Activated naive CD8-positive, alpha-beta T cell treated with anti-CD3 and anti-CD28 coated beads, Interleukin-2, amount 50 U/mL, for 16 hours (primary cell): ENCODE measurements around the gene PHACTR1.

Experiments
- DNase-seq: peaks from one replicate; pipeline ENCODE4 v3.0.0-alpha.2; 2020; ENCODE audit warnings: low read depth, low spot score

PHACTR1 gene

GRCh38 chr6:13190376-13190775, 473.8 kb downstream of the PHACTR1 start:
- no peak for DNase-seq

DNA sequence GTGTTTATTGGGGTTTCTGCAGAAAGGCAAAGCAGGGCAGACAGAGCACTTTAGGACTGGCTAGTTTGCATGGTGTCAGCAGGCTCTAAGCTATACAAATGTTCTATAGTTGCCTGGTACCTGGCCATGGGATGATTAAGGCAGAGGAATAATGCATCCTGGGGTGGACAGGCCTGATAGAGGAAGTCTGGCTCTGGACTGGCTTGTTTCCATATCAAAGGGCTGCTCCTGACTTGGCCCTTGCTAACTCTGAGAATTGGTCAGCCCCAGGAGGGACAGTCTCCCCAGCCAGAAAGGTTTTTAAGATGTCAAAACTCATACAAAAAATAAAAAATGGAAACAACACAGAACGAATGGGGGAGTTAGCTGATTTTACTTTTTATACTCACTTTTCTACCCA, 474.9 kb downstream of the PHACTR1 start:
- DNase-seq, result no peak

- no peak for DNase-seq
These were observed 478.3 kb downstream of the PHACTR1 start for GRCh38 chr6:13194852-13195251.

DNA sequence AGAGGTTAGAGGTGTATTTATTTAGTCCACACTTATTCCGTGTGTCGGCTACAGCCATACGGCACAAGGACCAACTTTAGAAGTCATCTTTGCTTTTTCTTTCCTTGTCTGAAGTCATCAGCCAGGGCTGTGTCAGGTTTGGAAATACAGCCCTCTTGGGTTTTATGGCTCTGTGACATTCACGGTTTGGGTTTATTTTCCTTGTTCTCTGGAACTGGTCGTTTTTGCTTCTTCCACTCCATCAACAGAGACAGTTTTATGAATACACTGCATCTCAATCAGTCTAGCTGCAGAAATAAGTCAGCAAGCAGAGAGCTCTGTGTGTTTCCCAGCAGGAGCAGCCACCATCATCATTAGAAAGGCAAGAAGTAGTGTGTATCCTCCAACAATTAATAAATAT, 479.2 kb downstream of the PHACTR1 start:
- no peak for DNase-seq

DNA sequence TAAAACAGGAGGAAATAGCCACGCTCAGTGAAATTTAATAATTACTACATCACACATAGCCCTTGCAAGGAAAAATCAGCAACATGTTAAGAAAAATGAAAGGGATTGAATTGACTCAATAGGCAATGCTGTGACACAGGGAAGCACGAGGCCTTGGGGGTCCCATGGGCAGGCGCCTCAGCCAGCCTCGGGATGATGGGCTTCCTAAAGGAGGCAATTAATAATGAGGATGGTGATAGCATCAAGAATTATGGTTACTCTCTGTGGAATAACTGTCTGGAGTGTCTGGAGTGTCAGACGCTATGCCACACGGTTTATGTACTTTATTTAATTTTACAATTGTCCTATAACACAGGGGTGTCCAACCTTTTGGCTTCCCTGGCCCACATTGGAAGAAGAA, 481.6 kb downstream of the PHACTR1 start:
- no peak for DNase-seq

DNA sequence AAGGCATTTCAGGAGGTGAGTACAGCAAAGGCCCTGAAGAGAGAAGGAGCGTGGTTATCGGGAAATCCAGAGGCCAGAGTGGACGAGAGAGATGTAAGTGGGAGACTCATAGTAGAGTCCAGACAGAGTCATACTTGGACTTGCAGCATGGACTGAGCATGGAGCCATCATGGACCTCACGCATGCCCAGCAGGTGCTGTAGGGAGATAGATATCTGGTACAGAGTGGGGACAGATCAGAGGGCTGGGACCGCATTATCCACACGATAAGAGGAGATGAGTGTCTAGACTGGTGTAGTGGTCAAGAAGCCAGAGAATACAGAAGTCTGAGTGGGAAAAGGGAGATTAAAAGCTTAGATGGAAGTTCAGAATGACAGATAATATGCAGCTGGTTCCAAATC, 484.8 kb downstream of the PHACTR1 start:
- no peak for DNase-seq

- DNase-seq, result no peak
These were observed 486.6 kb downstream of the PHACTR1 start for GRCh38 chr6:13203145-13203544.

GRCh38 chr6:13205106-13205505, 488.5 kb downstream of the PHACTR1 start:
- DNase-seq, result no peak

DNA sequence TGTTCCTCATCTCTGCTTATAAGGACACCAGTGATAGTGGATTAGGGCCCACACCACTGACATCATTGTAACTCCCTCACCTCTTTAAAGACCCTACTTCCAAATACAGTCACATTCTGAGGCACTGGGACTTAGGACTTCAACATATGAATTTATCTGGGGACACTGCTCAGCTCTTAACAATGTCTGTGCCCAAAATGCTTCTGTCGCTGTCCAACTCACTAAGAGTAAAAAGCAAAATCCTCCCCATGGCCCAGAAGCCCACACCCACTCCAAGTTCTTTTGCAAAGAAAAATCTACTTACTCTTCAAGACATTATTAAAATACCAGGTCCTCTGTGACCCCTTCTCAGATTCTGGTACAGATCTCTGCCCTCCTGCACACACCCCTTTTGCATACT, 495.5 kb downstream of the PHACTR1 start:
- no peak for DNase-seq

- DNase-seq, result no peak
These were observed 496.0 kb downstream of the PHACTR1 start for GRCh38 chr6:13212538-13212937.

DNA sequence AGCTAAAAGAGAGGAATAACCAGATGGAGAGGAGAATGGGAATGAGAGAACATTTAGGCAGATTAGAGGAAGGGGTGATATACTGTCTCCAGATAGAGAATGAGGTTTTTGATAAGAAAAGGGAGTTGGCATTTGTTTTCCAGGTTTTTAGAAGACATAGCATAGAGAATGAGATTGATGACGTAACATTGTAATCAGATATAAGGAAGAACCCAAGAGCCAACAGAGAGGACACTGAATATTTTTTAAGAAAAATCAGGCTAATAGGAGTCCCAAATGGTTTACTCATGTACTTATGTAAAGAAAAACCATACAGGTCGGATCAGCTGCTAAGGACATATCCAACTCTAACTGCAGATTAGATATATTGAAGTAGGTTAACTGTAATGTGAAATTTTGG, 498.8 kb downstream of the PHACTR1 start:
- no peak for DNase-seq

DNA sequence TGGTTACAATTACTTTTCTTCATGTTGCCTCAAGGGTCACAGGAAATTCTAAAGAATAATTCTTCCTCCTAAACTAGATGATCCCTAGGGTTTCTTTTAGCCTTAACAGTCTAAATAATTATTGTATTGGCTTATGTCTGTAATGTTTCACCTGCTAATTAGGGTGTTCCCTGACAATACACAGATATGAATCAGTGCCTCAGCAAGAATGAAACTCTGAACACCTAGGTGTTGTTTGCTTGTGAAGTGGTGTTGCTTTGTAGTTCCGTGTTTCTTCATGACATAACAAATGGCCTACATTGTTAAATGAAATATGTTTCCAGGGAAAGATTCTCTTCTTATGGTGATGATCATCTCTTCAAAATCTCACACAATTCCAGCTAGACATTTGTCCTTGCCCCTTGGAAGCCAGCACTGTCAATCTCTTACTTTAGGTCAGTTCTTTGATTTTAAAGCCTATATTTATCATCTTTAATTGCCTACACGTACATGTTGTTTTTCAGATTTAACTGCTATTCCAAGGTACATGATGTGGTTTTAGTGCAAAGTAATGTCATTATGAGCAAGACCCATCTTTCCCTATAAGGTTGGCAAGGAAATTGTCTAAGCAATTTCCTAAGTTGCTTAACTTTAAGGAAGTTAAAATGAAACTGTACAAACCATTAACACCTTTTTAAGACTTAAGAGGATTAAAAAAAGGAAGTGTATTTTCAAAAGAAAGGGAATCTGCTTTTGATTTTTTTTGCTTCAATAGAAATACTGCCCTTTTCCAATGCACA, 499.9 kb downstream of the PHACTR1 start:
- no peak for DNase-seq

DNA sequence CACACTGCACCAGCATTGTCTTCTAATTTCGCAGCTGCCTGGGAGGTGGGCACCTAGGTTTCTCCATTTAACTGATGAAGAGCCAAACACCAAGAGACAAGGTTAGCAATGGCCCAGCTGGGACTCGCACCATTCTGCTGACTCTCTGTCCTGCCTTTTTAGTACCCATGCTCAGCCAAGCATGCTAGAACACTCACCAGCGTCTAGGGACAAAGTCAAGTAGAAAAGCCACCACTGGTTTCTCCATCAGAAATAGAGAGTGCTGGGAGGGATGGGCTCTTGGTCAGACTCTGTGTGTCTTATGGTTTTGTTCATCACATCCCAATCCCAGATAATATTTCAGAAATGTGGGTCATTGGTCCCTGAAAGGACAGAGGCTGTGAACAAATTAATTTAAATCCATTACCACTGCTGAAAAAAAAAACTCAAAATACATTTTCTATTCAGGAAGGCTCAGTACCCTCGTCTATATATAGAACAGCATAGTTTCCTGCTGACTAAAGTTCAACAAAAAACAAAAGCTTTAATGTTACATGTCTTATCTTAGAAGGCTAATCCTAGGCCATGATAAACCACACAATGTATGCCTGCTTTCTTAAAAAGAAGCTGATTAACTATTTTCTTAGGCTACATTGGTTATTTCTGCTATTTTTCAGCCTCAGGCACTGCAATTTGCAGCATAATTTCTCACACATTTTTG, 500.8 kb downstream of the PHACTR1 start:
- DNase-seq, result no peak

DNA sequence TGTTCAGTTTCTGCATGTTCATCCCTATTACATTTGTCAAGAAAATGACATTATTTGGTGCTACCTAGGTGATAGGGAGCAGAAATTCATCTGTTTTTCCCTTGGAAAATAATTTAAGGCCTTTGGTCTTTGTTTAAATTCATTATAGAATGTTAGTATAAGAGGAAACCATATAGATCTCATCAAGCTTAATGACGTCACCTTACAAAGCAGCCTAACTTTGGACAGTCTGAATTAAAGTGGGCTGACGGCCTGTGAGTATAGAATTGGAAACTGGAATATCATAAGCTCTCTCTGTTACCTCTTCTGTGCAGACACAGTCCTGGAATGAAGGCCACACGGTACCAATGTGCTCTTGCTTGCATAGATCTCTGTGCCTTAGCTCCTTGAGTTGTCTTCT, 503.7 kb downstream of the PHACTR1 start:
- DNase-seq, result no peak

- DNase-seq, result no peak
These were observed 505.5 kb downstream of the PHACTR1 start for GRCh38 chr6:13222048-13222447.

DNA sequence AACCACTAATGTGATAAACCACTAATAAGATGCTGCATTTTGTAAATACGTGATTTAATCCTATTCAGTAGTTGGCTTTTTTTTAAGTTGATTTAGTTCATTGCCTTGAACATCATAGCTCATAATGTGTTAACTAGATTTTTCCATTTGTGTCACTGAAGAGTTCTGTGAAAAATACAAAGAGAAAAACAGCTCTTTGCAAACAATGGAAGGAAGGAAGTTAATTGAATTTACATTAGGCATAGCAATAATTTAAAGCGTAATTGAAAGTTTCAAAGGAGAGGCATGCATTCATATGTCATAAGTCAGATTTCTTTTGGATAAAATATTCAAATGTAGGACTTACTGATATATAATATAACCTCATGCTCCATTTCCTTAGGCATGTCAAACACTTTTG, 509.5 kb downstream of the PHACTR1 start:
- DNase-seq, result no peak

- no peak for DNase-seq
These were observed 512.0 kb downstream of the PHACTR1 start for GRCh38 chr6:13228264-13229204.

DNA sequence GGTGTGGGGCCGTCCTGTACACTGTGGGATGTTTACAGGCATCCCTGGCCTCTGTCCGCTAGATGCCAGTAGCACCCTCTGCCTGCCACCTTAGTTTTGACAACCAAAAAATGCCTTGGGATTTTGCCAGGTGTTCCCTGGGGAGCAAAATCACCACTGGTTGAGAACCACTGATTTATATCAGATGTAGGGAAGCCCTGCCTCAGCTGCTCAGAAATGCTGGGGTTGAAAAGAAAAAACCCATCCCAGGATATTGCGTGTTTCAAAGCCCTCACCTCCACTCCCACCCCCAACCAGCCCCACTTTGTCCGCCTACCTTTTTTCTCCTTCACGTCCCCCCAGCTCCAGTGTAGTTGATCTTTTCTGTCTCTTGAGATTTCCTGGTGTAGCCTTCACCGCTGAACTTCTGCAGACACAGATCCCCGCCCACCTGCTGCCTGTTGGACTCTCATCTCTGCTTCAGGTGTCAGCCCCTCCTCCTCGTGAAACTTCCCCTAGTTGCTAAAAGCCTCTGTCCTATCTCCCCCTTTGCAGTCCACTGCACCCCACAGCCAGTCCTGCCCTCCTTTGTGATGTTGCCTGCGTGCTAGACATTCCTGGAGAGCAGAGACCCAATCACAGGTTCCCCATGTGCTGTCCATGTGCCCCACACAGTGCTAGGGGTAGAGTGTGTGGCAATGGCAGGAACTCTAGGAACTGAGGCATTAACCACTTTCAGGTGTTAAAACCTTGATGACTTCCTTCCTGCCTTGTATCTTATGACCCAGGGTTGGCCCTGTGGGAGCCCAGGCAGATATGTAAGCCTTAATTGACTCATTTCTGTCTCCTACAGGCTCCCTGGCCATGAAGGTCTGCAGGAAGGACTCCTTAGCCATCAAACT, 512.9 kb downstream of the PHACTR1 start:
- DNase-seq, result no peak

DNA sequence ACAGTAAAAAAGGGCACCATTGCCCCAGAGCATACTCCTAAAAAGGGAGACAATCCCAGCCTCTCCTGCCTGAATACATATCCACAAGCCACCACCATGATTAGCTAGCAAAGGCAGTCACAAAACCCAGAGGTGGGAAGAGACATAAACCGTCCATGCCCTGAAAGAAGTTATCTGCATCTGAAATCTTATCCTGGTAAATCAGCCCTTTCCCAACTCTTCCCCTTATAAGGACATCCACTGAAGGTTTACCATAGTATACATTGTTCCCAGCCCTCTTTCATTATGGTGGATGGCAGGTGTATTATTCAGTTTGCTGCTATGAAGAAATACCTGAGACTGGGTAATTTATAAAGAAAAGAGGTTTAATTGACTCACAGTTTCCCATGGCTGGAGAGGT, 516.5 kb downstream of the PHACTR1 start:
- no peak for DNase-seq

- no peak for DNase-seq
These were observed 517.6 kb downstream of the PHACTR1 start for GRCh38 chr6:13234130-13234529.

- no peak for DNase-seq
These were observed 518.8 kb downstream of the PHACTR1 start for GRCh38 chr6:13235339-13235738.
